Esophagus squamous epithelium (tissue), 4 donors: ENCODE measurements around the gene RAB37.

ENCODE experiments used
- CTCF ChIP-seq, 6 experiments: fragments of 450-650 bp in 4 of 6; fragments of 200-600 bp in 2 of 6; sonication (generic) in 2 of 6; IDR thresholded peaks; one replicate each; pipeline ENCODE4 v1.5.1; 2016 to 2019; ENCODE audit warnings: antibody characterized with exemption in 6 of 6, mild to moderate bottlenecking in 4 of 6, moderate library complexity in 4 of 6
- POLR2A ChIP-seq, 4 donors: fragments of 450-650 bp; IDR thresholded peaks; one replicate each; pipeline ENCODE4 v1.6.1; 2017; ENCODE audit warnings: antibody characterized with exemption in 4 of 4, mild to moderate bottlenecking in 4 of 4, moderate library complexity in 3 of 4

GRCh38 chr17:74698069-74698468 lies 39.0 kb upstream of the RAB37 start:
- TF ChIP-seq CTCF (IDR thresholded peaks at IDR 0.05) (no peak), POLR2A (IDR thresholded peaks at IDR 0.05) (no peak)
